Measurements from ENCODE around the gene ADARB2.

Gene ADARB2

GRCh38 chr10:1293636-1294435, 443.5 kb downstream of the ADARB2 start:
- DNase-seq = no peak

- no peak for DNase-seq
These were observed 444.2 kb downstream of the ADARB2 start for GRCh38 chr10:1293157-1293556.

GRCh38 chr10:1292611-1293031, 444.7 kb downstream of the ADARB2 start:
- DNase-seq = no peak

GRCh38 chr10:1291178-1292090, 445.9 kb downstream of the ADARB2 start:
- DNase-seq = no peak

GRCh38 chr10:1290071-1290471, 447.3 kb downstream of the ADARB2 start:
- no peak for DNase-seq

- DNase-seq = no peak
These were observed 447.7 kb downstream of the ADARB2 start for GRCh38 chr10:1289591-1289990.

- no peak for DNase-seq
These were observed 449.3 kb downstream of the ADARB2 start for GRCh38 chr10:1287971-1288401.

- DNase-seq = no peak
These were observed 449.8 kb downstream of the ADARB2 start for GRCh38 chr10:1287487-1287886.

- DNase-seq = no peak
These were observed 453.2 kb downstream of the ADARB2 start for GRCh38 chr10:1284076-1284475.

GRCh38 chr10:1281405-1281782, 455.9 kb downstream of the ADARB2 start:
- DNase-seq = no peak

GRCh38 chr10:1280466-1281404, 456.6 kb downstream of the ADARB2 start:
- DNase-seq = no peak

GRCh38 chr10:1278306-1278705, 459.0 kb downstream of the ADARB2 start:
- DNase-seq = no peak

GRCh38 chr10:1274701-1275544, 462.4 kb downstream of the ADARB2 start:
- no peak for DNase-seq

GRCh38 chr10:1274111-1274661, 463.1 kb downstream of the ADARB2 start:
- no peak for DNase-seq

GRCh38 chr10:1273372-1274105, 463.8 kb downstream of the ADARB2 start:
- DNase-seq = no peak

- no peak for DNase-seq
These were observed 464.6 kb downstream of the ADARB2 start for GRCh38 chr10:1272777-1273161.

GRCh38 chr10:1272079-1272776, 465.1 kb downstream of the ADARB2 start:
- DNase-seq = no peak

GRCh38 chr10:1270906-1271305, 466.4 kb downstream of the ADARB2 start:
- DNase-seq = no peak

GRCh38 chr10:1270490-1270889, 466.8 kb downstream of the ADARB2 start:
- no peak for DNase-seq

GRCh38 chr10:1268831-1269230, 468.5 kb downstream of the ADARB2 start:
- DNase-seq = no peak
